GM21786 (cell line): ENCODE measurements around the gene NUP98.
A peak's percentile ranks its signal among the peaks of the same experiment; 100 is the strongest.
"Not testable (repeated sequence)": the region's sequence is repeated elsewhere in the genome, so short reads cannot be mapped to it uniquely, and the experiment has no call there.

Experiments
- ATAC-seq: cut with Tn5 transposase; IDR thresholded peaks from one replicate; pipeline ENCODE4 v1.9.1; 2021; ENCODE audit not compliant: unreplicated experiment

NUP98 gene

DNA sequence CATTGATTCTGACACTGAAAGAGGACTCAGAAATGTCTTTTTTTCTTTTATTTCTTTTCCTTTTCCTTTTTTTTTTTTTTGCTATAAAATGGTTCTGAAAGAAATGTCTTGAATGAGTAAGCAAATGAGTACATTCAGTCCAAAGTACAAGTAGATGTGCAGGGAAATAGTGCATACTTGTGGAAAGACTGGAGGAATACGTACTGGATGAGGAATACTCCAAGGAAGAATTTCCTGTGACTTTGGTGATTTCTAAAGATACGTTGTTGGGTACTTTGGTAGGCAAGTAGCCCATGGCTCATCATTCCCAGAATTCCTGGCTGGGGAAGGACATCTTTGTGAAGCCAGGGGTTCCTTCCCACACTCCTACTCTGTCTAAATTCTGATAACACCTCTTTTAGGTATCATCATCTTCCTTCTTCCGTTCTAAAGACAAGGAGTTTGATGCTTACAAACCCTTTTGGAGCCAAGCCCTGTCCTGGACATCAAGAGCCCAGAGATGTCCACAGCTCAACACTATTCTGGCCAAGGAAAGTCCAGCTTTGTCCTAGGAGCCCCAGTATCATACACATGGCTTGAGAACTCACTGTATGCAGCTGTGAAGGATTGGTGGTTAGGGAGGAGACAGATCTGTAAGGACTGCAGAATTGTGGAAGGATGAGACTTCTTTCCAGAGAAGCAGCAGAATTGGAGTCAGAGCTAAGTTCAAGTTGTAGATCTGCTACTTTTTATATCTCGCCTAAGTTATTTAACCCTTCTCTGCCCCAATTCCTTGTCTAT, 4.8 kb upstream of the NUP98 start:
- no peak for ATAC-seq

DNA sequence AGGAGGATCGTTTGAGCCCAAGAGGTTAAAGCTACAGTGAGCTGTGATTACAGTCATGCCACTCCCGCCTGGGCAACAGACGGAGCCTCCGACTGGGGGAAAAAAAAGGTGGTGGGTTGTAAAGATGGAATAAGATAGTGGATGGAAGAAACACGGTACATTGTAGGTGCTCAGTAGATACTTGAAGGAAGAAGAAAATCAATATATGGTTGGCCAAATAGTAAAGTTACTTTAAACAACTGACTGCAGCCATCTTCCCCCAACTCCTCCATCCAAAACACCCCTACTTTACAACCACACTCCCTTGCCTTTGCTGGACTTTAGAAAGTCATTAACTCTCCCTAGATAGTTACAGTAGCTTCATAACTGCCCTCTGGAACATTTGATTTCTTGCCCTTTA, 2.5 kb upstream of the NUP98 start:
- no peak for ATAC-seq

DNA sequence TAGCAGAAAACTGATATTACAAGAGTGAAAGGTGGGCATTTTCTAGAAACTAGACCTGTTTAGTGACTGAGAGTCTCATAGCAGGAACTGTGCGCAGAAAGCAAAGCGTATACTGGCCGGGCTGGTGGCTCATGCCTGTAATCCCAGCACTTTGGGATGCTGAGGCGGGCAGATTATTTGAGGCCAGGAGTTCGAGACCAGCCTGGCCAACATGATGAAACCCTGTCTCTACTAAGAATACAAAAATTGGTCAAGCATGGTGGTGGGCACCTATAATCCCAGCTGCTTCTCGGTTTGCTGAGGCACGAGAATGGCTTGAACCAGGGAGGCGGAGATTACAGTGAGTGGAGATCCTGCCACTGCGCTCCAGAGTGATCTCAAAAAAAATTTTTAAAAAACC, 1.8 kb upstream of the NUP98 start:
- no peak for ATAC-seq

DNA sequence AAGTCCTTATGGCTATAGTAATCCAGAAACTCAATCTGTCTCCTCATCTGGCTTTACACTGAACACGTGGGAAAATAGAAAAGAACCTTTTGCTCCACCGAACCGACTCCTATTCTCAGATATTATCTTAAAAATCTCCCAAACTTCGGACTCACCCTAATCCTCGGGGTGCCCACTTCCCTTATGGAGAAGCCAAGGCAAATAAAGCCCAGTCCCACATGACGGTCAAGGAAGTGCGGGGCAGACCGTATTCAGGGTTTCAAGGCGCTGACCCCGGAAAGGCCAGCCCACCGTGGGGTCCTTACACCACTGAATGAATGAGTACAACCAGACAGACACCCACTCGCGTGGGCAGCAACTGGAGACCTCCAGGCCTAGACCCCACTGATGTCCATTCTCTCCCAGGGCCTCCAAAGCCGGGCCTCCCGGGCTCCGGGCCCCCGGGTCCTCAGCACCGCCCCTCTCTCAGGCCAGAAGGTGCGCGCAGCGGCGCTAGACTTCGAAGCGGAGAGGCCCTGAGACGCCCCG, 489 bp downstream of the NUP98 start:
- peak; percentile 21 for ATAC-seq

DNA sequence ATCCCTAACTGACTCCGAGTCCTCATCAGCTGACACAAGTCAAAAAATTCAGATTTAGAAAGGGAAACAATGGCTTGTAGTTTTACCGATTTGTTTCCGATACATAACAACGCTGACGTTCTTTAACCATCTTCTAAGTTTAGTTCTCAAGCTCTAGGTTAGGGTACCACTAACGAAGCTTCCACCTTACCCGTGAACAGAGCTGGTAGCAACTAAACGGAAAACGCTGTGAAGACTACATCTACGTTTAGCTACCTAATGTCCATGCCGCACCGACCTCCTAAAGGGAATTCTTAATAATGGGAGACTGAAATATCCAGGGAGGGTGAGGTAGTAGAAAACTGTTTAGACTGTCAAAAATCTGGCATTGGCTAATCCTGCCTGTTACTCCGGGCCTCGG, 1.0 kb downstream of the NUP98 start:
- ATAC-seq: no peak

DNA sequence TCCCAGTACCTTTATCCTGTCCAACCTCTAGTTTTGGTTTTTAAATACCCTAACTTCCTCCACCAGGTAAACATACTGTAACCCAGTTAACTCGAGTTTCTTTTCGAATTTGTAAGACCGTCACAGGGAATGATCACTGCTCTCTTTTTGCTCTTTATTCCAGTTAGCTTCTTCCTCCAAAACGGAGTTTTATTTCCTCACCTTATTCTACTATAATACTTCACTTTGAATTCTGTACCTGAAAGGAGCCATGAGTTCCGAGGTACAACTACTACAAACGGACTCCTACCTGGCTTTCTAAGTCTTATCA, 1.4 kb downstream of the NUP98 start:
- no peak for ATAC-seq

DNA sequence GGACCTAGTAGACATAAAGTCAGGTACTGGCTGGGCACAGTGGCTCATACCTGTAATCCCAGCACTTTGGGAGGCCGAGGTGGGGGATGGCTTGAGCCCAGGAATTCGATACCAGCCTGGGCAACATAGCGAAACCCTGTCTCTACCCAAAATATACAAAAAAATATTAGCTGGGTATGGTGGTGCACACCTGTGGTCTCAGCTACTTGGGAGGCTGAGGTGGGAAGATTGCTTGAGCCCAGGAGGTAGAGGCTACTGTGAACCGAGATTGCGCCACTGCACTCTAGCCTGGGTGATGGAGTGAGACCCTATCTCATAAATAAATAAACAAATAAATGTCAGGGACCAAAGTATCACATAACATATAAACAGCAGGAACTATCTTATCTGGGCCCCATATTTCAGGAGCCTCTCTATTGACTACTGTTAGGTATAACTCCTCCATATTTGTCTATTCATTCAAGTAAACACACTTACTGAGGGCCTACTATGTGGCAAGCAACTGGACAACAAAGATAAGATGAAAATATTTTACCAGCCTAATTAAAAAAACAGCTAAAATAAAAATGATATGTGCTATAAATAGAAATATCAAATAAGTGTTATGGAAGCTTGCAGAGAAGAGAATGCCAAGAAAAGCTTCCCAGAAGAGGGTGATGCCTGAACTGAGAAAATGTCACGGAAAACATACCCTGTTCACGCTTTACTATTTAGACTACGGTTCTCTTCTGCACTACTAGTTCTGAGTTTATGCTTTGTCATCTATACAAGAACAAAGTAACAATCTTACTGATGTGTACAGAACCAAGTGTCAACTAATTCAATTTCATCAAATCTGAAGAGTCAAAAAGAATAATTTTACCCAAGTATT, 2.0 kb downstream of the NUP98 start:
- ATAC-seq: no peak

GRCh38 chr11:3794387-3794786, 3.0 kb downstream of the NUP98 start:
- not testable (repeated sequence) for ATAC-seq

GRCh38 chr11:3786781-3787428, 10.4 kb downstream of the NUP98 start:
- ATAC-seq: no peak

DNA sequence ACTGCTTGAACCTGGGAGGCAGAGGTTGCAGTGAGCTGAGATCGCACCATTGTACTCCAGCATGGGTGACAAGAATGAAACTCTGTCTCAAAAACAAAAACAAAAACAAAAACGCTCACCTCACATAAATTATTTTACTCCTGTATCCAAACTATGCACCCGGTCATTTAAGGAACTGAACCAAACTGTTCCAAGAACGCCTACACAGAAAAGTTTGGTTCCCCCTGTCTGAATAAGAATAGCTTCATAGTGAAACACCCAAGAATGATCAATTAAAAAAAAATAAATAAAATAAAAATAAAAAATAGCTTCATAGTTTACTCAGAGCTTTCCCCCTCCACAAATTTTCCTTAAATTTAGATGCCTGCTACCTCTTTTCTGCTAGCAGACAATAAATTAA, 13.7 kb downstream of the NUP98 start:
- no peak for ATAC-seq

GRCh38 chr11:3782963-3783362, 14.4 kb downstream of the NUP98 start:
- ATAC-seq: no peak

DNA sequence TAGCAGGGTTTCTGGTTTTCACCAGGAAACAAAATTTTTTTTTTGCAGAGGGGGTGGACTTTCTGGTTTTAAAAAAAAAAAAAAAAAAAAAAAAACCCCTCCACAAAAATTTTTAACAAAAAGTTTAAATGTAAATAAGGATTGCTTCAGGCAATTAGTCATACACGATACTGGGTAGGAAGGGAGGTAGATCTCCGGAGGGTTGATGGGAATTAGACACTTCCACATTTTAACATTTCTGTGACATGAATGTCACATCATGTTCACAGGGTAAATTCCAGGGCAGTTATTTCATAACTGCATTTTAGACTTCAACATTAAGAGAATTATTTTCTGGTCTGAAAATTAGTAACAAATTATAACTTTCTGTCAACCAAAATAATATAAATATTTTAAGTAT, 15.9 kb downstream of the NUP98 start:
- ATAC-seq: no peak

DNA sequence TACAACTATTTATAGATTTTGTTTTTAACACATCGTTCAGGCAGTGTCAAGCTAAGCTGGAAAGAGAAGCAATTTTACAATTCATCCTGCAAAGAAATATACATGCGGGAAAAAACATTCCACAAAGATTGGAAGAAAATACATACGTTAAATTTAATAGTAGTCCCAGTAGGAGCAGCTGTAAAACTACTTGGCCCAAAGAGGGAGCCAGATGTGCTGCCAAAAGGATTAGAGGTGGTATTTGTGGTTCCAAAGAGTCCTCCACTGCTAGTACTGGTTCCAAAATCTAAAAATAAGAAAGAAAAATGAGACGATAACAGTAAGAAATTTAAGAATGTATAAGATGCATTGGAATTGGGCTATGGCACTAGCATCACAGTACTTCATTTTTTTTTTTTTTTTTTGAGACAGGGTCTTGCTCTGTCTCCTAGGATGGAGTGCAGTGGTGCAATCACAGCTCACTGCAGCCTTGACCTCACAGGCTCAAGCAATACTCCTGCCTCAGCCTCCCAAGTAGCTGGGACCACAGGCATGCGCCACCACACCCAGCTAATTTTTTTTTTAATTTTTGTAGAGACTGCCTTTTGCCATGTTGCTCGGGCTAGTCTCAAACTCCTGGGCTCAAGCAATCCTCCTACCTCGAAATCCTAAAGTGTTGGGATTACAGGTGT, 21.5 kb downstream of the NUP98 start:
- no peak for ATAC-seq

- no peak for ATAC-seq
Observed at GRCh38 chr11:3773180-3773579, 24.2 kb downstream of the NUP98 start.

DNA sequence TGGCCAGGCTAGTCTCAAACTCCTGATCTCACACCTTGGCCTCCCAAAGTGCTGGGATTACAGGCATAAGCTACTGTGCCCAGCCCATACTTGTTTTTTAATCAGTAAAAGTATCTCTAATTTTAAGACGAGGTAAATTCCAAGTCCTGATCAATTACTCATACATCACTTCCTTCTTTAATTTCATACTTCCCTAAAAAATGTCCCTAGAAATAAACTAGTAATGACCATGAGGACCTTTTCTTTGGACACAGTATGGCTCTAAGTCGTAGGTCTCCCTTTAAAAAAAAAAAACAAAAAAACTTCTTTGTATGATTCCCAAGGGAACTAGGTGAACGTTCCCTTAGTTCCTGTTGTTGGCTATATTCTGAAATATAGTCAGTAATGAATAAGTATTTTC, 29.8 kb downstream of the NUP98 start:
- ATAC-seq: no peak

GRCh38 chr11:3766836-3767235, 30.5 kb downstream of the NUP98 start:
- not testable (repeated sequence) for ATAC-seq

DNA sequence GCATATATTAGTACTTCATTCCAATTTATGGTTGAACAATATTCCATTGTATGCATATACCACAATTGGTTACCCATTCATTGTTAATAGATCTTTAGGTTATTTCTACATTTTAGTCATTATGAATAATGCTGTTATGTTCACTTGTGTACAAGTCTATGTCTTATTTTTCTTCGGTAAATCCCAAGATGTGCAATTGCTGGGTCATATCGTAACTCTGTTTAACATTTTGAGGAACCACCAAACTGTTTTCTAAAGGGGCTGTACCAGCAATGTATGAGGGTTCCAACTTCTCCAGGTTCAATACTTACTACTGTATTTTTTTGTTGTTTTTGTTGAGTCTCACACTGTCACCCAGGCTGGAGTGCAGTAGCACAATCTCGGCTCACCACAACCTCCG, 33.1 kb downstream of the NUP98 start:
- ATAC-seq: no peak

DNA sequence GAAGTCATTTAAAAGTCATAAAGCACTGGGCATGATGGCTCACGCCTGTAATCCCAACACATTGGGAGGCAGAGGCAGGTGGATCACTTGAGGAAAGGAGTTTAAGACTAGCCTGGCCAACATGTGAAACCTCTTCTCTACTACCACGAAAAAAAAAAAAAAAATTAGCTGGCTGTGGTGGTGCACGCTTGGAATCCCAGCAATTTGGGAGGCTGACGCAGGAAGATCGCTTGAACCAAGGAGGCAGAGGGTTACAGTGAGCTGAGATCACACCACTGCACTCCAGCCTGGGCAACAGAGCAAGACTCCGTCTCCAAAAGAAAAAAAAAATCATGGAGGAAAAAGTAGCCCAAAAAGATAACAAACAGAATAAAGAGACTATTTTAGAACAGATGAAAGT, 42.2 kb downstream of the NUP98 start:
- no peak for ATAC-seq

GRCh38 chr11:3753110-3753509, 44.2 kb downstream of the NUP98 start:
- no peak for ATAC-seq

- ATAC-seq: no peak
Observed at GRCh38 chr11:3747704-3748103, 49.6 kb downstream of the NUP98 start.

- no peak for ATAC-seq
Observed at GRCh38 chr11:3745161-3745560, 52.2 kb downstream of the NUP98 start.
